IPS-15b (cell line): ENCODE measurements around the gene HOTAIR.

Experiments
- H3K27me3 ChIP-seq: one replicate; pipeline ENCODE4 v1.6.1; 2013; ENCODE audit warnings: low read length; ENCODE audit not compliant: control insufficient read depth, insufficient read depth
- H3K36me3 ChIP-seq: one replicate; pipeline ENCODE4 v1.6.1; 2013; ENCODE audit warnings: low read length; ENCODE audit not compliant: control insufficient read depth, insufficient read depth
- H3K4me1 ChIP-seq: one replicate; pipeline ENCODE4 v1.6.1; 2013; ENCODE audit warnings: mild to moderate bottlenecking, low read length; ENCODE audit not compliant: control insufficient read depth, insufficient read depth
- H3K4me3 ChIP-seq: one replicate; pipeline ENCODE4 v1.5.1; 2013; ENCODE audit warnings: low read depth, low read length
- H3K9ac ChIP-seq: one replicate; pipeline ENCODE4 v1.6.1; 2013; ENCODE audit warnings: low read depth, mild to moderate bottlenecking, low read length
- H3K9me3 ChIP-seq: one replicate; pipeline ENCODE4 v1.6.1; 2013; ENCODE audit warnings: mild to moderate bottlenecking, low read length; ENCODE audit not compliant: control insufficient read depth, insufficient read depth

The HOTAIR gene

GRCh38 chr12:53972152-53972702, 2.5 kb downstream of the HOTAIR start:
- Histone ChIP-seq H3K9ac (no peak overlapping the region), H3K4me3 (peak overlapping the region; percentile 24), H3K9me3 (no peaks in the 10 kb centered on the region), H3K4me1 (no peaks in the 10 kb centered on the region), H3K27me3 (peaks cover 100% of the 10 kb centered on the region), H3K36me3 (no peaks in the 10 kb centered on the region)

GRCh38 chr12:53971686-53972085, 3.1 kb downstream of the HOTAIR start:
- Histone ChIP-seq H3K27me3 (peaks cover 100% of the 10 kb centered on the region), H3K4me3 (peak overlapping the region; percentile 22), H3K4me1 (no peaks in the 10 kb centered on the region), H3K36me3 (no peaks in the 10 kb centered on the region), H3K9ac (no peak overlapping the region), H3K9me3 (no peaks in the 10 kb centered on the region)

GRCh38 chr12:53971129-53971528, 3.6 kb downstream of the HOTAIR start:
- H3K4me1 ChIP-seq, result no peaks in the 10 kb centered on the region
- H3K36me3 ChIP-seq, result no peaks in the 10 kb centered on the region
- H3K9me3 ChIP-seq, result no peaks in the 10 kb centered on the region
- peaks cover 100% of the 10 kb centered on the region for H3K27me3 ChIP-seq
- H3K9ac ChIP-seq, result no peak overlapping the region
- peak overlapping the region; percentile 22 for H3K4me3 ChIP-seq

GRCh38 chr12:53970451-53970850, 4.3 kb downstream of the HOTAIR start:
- no peak overlapping the region for H3K4me3 ChIP-seq
- H3K9ac ChIP-seq, result no peak overlapping the region
- H3K27me3 ChIP-seq, result peaks cover 100% of the 10 kb centered on the region
- no peaks in the 10 kb centered on the region for H3K4me1 ChIP-seq
- H3K9me3 ChIP-seq, result no peaks in the 10 kb centered on the region
- H3K36me3 ChIP-seq, result no peaks in the 10 kb centered on the region

- H3K27me3 ChIP-seq, result peaks cover 100% of the 10 kb centered on the region
- H3K4me3 ChIP-seq, result peak overlapping the region; percentile 8
- no peaks in the 10 kb centered on the region for H3K9me3 ChIP-seq
- no peaks in the 10 kb centered on the region for H3K36me3 ChIP-seq
- H3K4me1 ChIP-seq, result no peaks in the 10 kb centered on the region
- no peak overlapping the region for H3K9ac ChIP-seq
Observed at GRCh38 chr12:53969588-53970259, 5.0 kb downstream of the HOTAIR start.

- H3K27me3 ChIP-seq, result peaks cover 100% of the 10 kb centered on the region
- no peaks in the 10 kb centered on the region for H3K36me3 ChIP-seq
- H3K4me1 ChIP-seq, result no peaks in the 10 kb centered on the region
- H3K9me3 ChIP-seq, result no peaks in the 10 kb centered on the region
- H3K9ac ChIP-seq, result no peak overlapping the region
- peak overlapping the region; percentile 24 for H3K4me3 ChIP-seq
Observed at GRCh38 chr12:53968214-53969127, 6.3 kb downstream of the HOTAIR start.

- H3K4me1 ChIP-seq, result no peaks in the 10 kb centered on the region
- no peaks in the 10 kb centered on the region for H3K36me3 ChIP-seq
- peaks cover 100% of the 10 kb centered on the region for H3K27me3 ChIP-seq
- no peak overlapping the region for H3K9ac ChIP-seq
- peak overlapping the region; percentile 27 for H3K4me3 ChIP-seq
- no peaks in the 10 kb centered on the region for H3K9me3 ChIP-seq
Observed at GRCh38 chr12:53967421-53967925, 7.3 kb downstream of the HOTAIR start.

- H3K9ac ChIP-seq, result no peak overlapping the region
- H3K27me3 ChIP-seq, result peaks cover 100% of the 10 kb centered on the region
- H3K4me1 ChIP-seq, result no peaks in the 10 kb centered on the region
- no peaks in the 10 kb centered on the region for H3K9me3 ChIP-seq
- H3K4me3 ChIP-seq, result peak overlapping the region; percentile 27
- H3K36me3 ChIP-seq, result no peaks in the 10 kb centered on the region
Observed at GRCh38 chr12:53966385-53967133, 8.2 kb downstream of the HOTAIR start.

GRCh38 chr12:53966085-53966384, 8.7 kb downstream of the HOTAIR start:
- Histone ChIP-seq H3K9me3 (no peaks in the 10 kb centered on the region), H3K4me1 (no peaks in the 10 kb centered on the region), H3K27me3 (peaks cover 100% of the 10 kb centered on the region), H3K36me3 (no peaks in the 10 kb centered on the region), H3K4me3 (peak overlapping the region; percentile 30), H3K9ac (no peak overlapping the region)

- H3K4me1 ChIP-seq, result no peaks in the 10 kb centered on the region
- H3K9me3 ChIP-seq, result no peaks in the 10 kb centered on the region
- peak overlapping the region; percentile 30 for H3K4me3 ChIP-seq
- H3K36me3 ChIP-seq, result no peaks in the 10 kb centered on the region
- H3K27me3 ChIP-seq, result peaks cover 100% of the 10 kb centered on the region
- H3K9ac ChIP-seq, result no peak overlapping the region
Observed at GRCh38 chr12:53965281-53966084, 9.3 kb downstream of the HOTAIR start.

- H3K27me3 ChIP-seq, result peaks cover 100% of the 10 kb centered on the region
- no peaks in the 10 kb centered on the region for H3K9me3 ChIP-seq
- peak overlapping the region; percentile 7 for H3K4me3 ChIP-seq
Observed at GRCh38 chr12:53964315-53964713, 10.4 kb downstream of the HOTAIR start.

More at GRCh38 chr12:53964315-53964713, 10.4 kb downstream of the HOTAIR start:
- Histone ChIP-seq H3K4me1 (no peaks in the 10 kb centered on the region), H3K9ac (no peak overlapping the region), H3K36me3 (no peaks in the 10 kb centered on the region)
